ENCODE results near the gene CEACAM5.

The CEACAM5 gene

GRCh38 chr19:41769608-41770007 is 61.2 kb downstream of the CEACAM5 start:
- no peak overlapping the region for H3K4me3 ChIP-seq (ENCODE audit: control insufficient read depth, low read depth, low read length)
- TF ChIP-seq CTCF (IDR thresholded peaks at IDR 0.05; ENCODE audit: control insufficient read depth, insufficient read depth, low read depth, low read length, missing control alignments), result no peak
- DNase-seq (ENCODE audit: low read depth), result no peak

GRCh38 chr19:41771410-41771809 is 63.0 kb downstream of the CEACAM5 start:
- H3K4me3 ChIP-seq (ENCODE audit: control insufficient read depth, low read depth, low read length), result no peak overlapping the region
- DNase-seq (ENCODE audit: low read depth), result no peak
- no peak for TF ChIP-seq CTCF (IDR thresholded peaks at IDR 0.05; ENCODE audit: control insufficient read depth, insufficient read depth, low read depth, low read length, missing control alignments)

- no peak for DNase-seq (ENCODE audit: low read depth)
- TF ChIP-seq CTCF (IDR thresholded peaks at IDR 0.05; ENCODE audit: control insufficient read depth, insufficient read depth, low read depth, low read length, missing control alignments), result no peak
- no peak overlapping the region for H3K4me3 ChIP-seq (ENCODE audit: control insufficient read depth, low read depth, low read length)
These were observed 66.1 kb downstream of the CEACAM5 start for GRCh38 chr19:41774515-41774980.

- DNase-seq (ENCODE audit: low read depth), result no peak
- no peak overlapping the region for H3K4me3 ChIP-seq (ENCODE audit: control insufficient read depth, low read depth, low read length)
- TF ChIP-seq CTCF (IDR thresholded peaks at IDR 0.05; ENCODE audit: control insufficient read depth, insufficient read depth, low read depth, low read length, missing control alignments), result no peak
These were observed 68.3 kb downstream of the CEACAM5 start for GRCh38 chr19:41776700-41777099.

Measured in AG09309 (cell line).